Bronchial epithelial cell (primary cell): ENCODE measurements around the gene NTN4. TPM values are rescaled to one million over a fixed set of nuclear protein-coding genes. Genes with fewer than 3 reads are reported as not detected.
"Not testable (repeated sequence)": the region's sequence is repeated elsewhere in the genome, so short reads cannot be mapped to it uniquely, and the experiment has no call there.

Experiments
- DNase-seq: peaks from one replicate; pipeline ENCODE4 v3.0.0-alpha.2; 2010; ENCODE audit warnings: low read depth
- FAIRE-seq: peaks from 2 replicates; lab custom pipeline; 2011; peaks lifted over from hg19 to GRCh38; lab: Jason Lieb, UNC
- H3K27me3 ChIP-seq: 2 replicates; pipeline ENCODE4 v1.5.1; 2011; ENCODE audit warnings: low read length; ENCODE audit not compliant: control insufficient read depth, insufficient read depth
- H3K36me3 ChIP-seq: 2 replicates; pipeline ENCODE4 v1.5.1; 2011; ENCODE audit warnings: low read length; ENCODE audit not compliant: control insufficient read depth, insufficient read depth
- H3K4me3 ChIP-seq: 2 replicates; pipeline ENCODE4 v1.5.1; 2011; ENCODE audit warnings: mild to moderate bottlenecking, low read depth, low read length, control low read depth
- CTCF ChIP-seq: IDR thresholded peaks from 2 replicates; pipeline ENCODE4 v1.5.1; 2011; ENCODE audit warnings: mild to moderate bottlenecking, moderate library complexity, low read length, control low read depth, inconsistent platforms; ENCODE audit not compliant: insufficient read depth, severe bottlenecking
- total RNA-seq: library from RNA; depleted of rRNA; stranded (reverse); fragments of >200 nt; gene quantifications from 2 replicates; pipeline ENCODE4 v1.2.1, GENCODE V29; 2014

The NTN4 gene
- total RNA-seq, 1 donor from 2014 or later, result 50.3 TPM

GRCh38 chr12:95755261-95755865 is 35.2 kb downstream of the NTN4 start:
- DNase-seq, result no peak
- no peaks in the 10 kb centered on the region for H3K36me3 ChIP-seq
- H3K4me3 ChIP-seq, result no peak overlapping the region
- TF ChIP-seq CTCF, result no peak
- FAIRE-seq, result no peak
- H3K27me3 ChIP-seq, result no peaks in the 10 kb centered on the region

- H3K27me3 ChIP-seq, H3K4me3 ChIP-seq, H3K36me3 ChIP-seq, DNase-seq, FAIRE-seq: not testable (repeated sequence)
These were observed 44.5 kb downstream of the NTN4 start for GRCh38 chr12:95746062-95746461.

GRCh38 chr12:95742586-95742985 is 48.0 kb downstream of the NTN4 start:
- Histone ChIP-seq H3K4me3 (no peak overlapping the region), H3K36me3 (no peaks in the 10 kb centered on the region), H3K27me3 (no peaks in the 10 kb centered on the region)
- DNase-seq, result peak; percentile 48
- no peak for TF ChIP-seq CTCF
- no peak for FAIRE-seq

GRCh38 chr12:95741635-95742034 is 48.9 kb downstream of the NTN4 start:
- TF ChIP-seq CTCF, result no peak
- no peaks in the 10 kb centered on the region for H3K36me3 ChIP-seq
- no peak for DNase-seq
- H3K4me3 ChIP-seq, result no peak overlapping the region
- no peak for FAIRE-seq
- no peaks in the 10 kb centered on the region for H3K27me3 ChIP-seq

- no peak overlapping the region for H3K4me3 ChIP-seq
- peak; percentile 6 for TF ChIP-seq CTCF
- FAIRE-seq, result no peak
- peak; percentile 98 for DNase-seq
- no peaks in the 10 kb centered on the region for H3K27me3 ChIP-seq
- no peaks in the 10 kb centered on the region for H3K36me3 ChIP-seq
These were observed 49.8 kb downstream of the NTN4 start for GRCh38 chr12:95740751-95741150.

- DNase-seq, result no peak
- H3K36me3 ChIP-seq, result no peaks in the 10 kb centered on the region
- no peak for TF ChIP-seq CTCF
- H3K27me3 ChIP-seq, result no peaks in the 10 kb centered on the region
- no peak overlapping the region for H3K4me3 ChIP-seq
- FAIRE-seq, result peak; percentile 13
These were observed 50.8 kb downstream of the NTN4 start for GRCh38 chr12:95739561-95740313.
